ENCODE data around the gene PITRM1.

DNA sequence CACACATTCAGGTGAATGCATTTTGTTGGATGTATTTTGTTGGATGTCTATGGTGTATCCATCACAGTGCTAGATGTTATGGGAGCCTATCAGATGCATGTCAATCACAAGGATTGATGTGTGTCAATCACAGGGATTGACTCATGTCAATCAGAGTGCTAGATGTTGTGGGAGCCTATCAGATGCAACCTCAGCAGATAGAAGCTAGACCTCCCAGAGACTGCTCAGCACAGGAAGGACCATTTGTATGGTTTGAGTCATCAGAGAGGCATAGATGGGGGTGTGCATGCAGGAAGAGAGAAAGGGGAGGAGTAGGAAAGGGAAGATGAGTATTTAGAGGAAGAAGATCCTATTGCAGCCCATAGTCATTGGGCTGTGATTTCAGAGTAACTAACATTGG, 48.3 kb upstream of the PITRM1 start:
- TF ChIP-seq, protein P1, sequence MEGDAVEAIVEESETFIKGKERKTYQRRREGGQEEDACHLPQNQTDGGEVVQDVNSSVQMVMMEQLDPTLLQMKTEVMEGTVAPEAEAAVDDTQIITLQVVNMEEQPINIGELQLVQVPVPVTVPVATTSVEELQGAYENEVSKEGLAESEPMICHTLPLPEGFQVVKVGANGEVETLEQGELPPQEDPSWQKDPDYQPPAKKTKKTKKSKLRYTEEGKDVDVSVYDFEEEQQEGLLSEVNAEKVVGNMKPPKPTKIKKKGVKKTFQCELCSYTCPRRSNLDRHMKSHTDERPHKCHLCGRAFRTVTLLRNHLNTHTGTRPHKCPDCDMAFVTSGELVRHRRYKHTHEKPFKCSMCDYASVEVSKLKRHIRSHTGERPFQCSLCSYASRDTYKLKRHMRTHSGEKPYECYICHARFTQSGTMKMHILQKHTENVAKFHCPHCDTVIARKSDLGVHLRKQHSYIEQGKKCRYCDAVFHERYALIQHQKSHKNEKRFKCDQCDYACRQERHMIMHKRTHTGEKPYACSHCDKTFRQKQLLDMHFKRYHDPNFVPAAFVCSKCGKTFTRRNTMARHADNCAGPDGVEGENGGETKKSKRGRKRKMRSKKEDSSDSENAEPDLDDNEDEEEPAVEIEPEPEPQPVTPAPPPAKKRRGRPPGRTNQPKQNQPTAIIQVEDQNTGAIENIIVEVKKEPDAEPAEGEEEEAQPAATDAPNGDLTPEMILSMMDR (IDR thresholded peaks at IDR 0.05) = no peak
- no peak for TF ChIP-seq POLR2A (IDR thresholded peaks at IDR 0.05)
